ENCODE measurements around the gene NRBF2.
"Not testable (repeated sequence)": the region's sequence is repeated elsewhere in the genome, so short reads cannot be mapped to it uniquely, and the experiment has no call there.

The NRBF2 gene

GRCh38 chr10:63133821-63134557 is 861 bp downstream of the NRBF2 start:
- H3K36me3 Mint-ChIP-seq (ENCODE audit: low read depth), result peaks cover 5% of the 10 kb centered on the region
- H3K4me3 Mint-ChIP-seq, result peak overlapping the region; percentile 95
- H3K9me3 Mint-ChIP-seq, result no peaks in the 10 kb centered on the region
- peak overlapping the region; percentile 96 for H3K27ac Mint-ChIP-seq
- peaks cover 5% of the 10 kb centered on the region for H3K27me3 Mint-ChIP-seq (ENCODE audit: low read depth)
- H3K4me1 Mint-ChIP-seq (ENCODE audit: low read depth), result peaks cover 29% of the 10 kb centered on the region

- H3K27me3 Mint-ChIP-seq (ENCODE audit: low read depth), result no peaks in the 10 kb centered on the region
- peaks cover 5% of the 10 kb centered on the region for H3K36me3 Mint-ChIP-seq (ENCODE audit: low read depth)
- no peak overlapping the region for H3K4me3 Mint-ChIP-seq
- peaks cover 32% of the 10 kb centered on the region for H3K4me1 Mint-ChIP-seq (ENCODE audit: low read depth)
- no peaks in the 10 kb centered on the region for H3K9me3 Mint-ChIP-seq
- no peak overlapping the region for H3K27ac Mint-ChIP-seq
Observed at GRCh38 chr10:63137306-63137705, 4.2 kb downstream of the NRBF2 start.

GRCh38 chr10:63140077-63140476 is 6.9 kb downstream of the NRBF2 start:
- H3K27ac Mint-ChIP-seq, result no peak overlapping the region
- H3K27me3 Mint-ChIP-seq (ENCODE audit: low read depth), result no peaks in the 10 kb centered on the region
- H3K4me1 Mint-ChIP-seq (ENCODE audit: low read depth), result peaks cover 28% of the 10 kb centered on the region
- no peak overlapping the region for H3K4me3 Mint-ChIP-seq
- no peaks in the 10 kb centered on the region for H3K9me3 Mint-ChIP-seq
- H3K36me3 Mint-ChIP-seq (ENCODE audit: low read depth), result peaks cover 5% of the 10 kb centered on the region

DNA sequence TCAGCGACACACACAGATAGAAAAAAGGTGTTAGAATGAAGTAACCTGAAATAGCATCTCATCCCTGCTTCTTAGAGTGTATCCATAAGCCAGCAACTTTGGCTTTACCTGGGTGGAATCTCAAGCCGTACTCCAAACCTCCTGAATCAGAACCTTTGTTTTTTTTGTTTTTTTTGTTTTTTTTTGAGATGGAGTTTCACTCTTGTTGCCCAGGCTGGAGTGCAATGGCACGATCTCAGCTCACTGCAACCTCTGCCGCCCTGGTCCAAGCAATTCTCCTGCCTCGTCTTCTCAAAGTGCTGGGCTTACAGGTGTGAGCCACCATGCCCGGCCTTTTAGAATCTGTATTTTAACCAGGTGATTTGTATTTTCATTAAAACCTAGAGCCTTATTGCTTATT is 9.0 kb downstream of the NRBF2 start:
- Mint-ChIP-seq H3K36me3 (ENCODE audit: low read depth) (peaks cover 8% of the 10 kb centered on the region), H3K4me1 (ENCODE audit: low read depth) (peaks cover 26% of the 10 kb centered on the region), H3K27ac (no peak overlapping the region), H3K27me3 (ENCODE audit: low read depth) (no peaks in the 10 kb centered on the region), H3K9me3 (no peaks in the 10 kb centered on the region), H3K4me3 (no peak overlapping the region)

- Mint-ChIP-seq H3K27ac (no peak overlapping the region), H3K4me1 (ENCODE audit: low read depth) (peaks cover 22% of the 10 kb centered on the region), H3K36me3 (ENCODE audit: low read depth) (peaks cover 13% of the 10 kb centered on the region), H3K9me3 (no peaks in the 10 kb centered on the region), H3K27me3 (ENCODE audit: low read depth) (no peaks in the 10 kb centered on the region), H3K4me3 (no peak overlapping the region)
Observed at GRCh38 chr10:63143987-63144386, 10.9 kb downstream of the NRBF2 start.

- Mint-ChIP-seq H3K27ac (no peak overlapping the region), H3K36me3 (ENCODE audit: low read depth) (peaks cover 16% of the 10 kb centered on the region), H3K4me1 (ENCODE audit: low read depth) (peaks cover 20% of the 10 kb centered on the region), H3K27me3 (ENCODE audit: low read depth) (no peaks in the 10 kb centered on the region), H3K4me3 (no peak overlapping the region), H3K9me3 (no peaks in the 10 kb centered on the region)
Observed at GRCh38 chr10:63145782-63146181, 12.7 kb downstream of the NRBF2 start.

GRCh38 chr10:63146503-63146902 is 13.4 kb downstream of the NRBF2 start:
- Mint-ChIP-seq H3K36me3 (ENCODE audit: low read depth) (peaks cover 18% of the 10 kb centered on the region), H3K4me1 (ENCODE audit: low read depth) (peaks cover 20% of the 10 kb centered on the region), H3K27me3 (ENCODE audit: low read depth) (no peaks in the 10 kb centered on the region), H3K4me3 (no peak overlapping the region), H3K9me3 (no peaks in the 10 kb centered on the region), H3K27ac (no peak overlapping the region)

DNA sequence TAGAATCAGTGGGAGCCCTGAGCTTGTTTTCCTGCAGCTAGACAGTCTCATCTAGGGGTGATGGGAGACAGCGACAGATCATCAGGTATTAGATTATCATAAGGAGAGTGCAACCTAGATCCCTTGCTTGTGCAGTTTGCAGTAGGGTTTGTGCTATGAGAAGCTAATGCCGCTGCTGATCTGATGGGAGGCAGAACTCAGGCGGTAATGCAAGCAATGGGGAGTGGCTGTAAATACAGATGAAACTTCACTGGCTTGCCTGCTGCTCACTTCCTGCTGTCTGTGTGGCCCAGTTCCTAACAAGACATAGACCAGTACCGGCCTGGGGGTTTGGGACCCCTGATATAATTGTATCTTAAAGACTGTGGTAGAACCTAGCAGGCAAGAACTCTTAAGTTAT is 17.6 kb downstream of the NRBF2 start:
- no peak overlapping the region for H3K27ac Mint-ChIP-seq
- no peaks in the 10 kb centered on the region for H3K9me3 Mint-ChIP-seq
- H3K4me1 Mint-ChIP-seq (ENCODE audit: low read depth), result peaks cover 14% of the 10 kb centered on the region
- H3K27me3 Mint-ChIP-seq (ENCODE audit: low read depth), result no peaks in the 10 kb centered on the region
- no peak overlapping the region for H3K4me3 Mint-ChIP-seq
- peaks cover 40% of the 10 kb centered on the region for H3K36me3 Mint-ChIP-seq (ENCODE audit: low read depth)

DNA sequence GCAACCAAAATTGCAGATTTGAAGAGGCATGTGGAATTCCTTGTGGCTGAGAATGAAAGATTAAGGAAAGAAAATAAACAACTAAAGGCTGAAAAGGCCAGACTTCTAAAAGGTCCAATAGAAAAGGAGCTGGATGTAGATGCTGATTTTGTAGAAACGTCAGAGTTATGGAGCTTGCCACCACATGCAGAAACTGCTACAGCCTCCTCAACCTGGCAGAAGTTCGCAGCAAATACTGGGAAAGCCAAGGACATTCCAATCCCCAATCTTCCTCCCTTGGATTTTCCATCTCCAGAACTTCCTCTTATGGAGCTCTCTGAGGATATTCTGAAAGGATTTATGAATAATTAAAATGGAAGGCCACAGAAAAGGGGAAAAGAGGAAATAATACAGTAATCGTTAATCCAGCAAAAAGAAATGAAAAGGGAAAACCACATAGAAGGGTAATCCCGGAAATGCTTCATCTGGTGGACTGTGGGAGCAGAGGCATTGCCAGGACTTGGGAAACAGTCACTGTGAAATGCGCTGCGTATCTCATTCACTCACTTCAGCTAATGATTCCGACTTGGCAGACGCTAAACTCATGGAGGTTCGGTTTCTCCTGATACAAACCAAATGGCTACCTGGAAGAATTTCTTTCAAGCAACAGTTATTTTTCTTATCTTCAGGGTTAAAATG is 20.9 kb downstream of the NRBF2 start:
- H3K27ac Mint-ChIP-seq; H3K9me3 Mint-ChIP-seq; H3K4me3 Mint-ChIP-seq; H3K27me3 Mint-ChIP-seq (ENCODE audit: low read depth): not testable (repeated sequence)
- H3K36me3 Mint-ChIP-seq (ENCODE audit: low read depth), result peaks cover 28% of the 10 kb centered on the region
- H3K4me1 Mint-ChIP-seq (ENCODE audit: low read depth), result peaks cover 13% of the 10 kb centered on the region

DNA sequence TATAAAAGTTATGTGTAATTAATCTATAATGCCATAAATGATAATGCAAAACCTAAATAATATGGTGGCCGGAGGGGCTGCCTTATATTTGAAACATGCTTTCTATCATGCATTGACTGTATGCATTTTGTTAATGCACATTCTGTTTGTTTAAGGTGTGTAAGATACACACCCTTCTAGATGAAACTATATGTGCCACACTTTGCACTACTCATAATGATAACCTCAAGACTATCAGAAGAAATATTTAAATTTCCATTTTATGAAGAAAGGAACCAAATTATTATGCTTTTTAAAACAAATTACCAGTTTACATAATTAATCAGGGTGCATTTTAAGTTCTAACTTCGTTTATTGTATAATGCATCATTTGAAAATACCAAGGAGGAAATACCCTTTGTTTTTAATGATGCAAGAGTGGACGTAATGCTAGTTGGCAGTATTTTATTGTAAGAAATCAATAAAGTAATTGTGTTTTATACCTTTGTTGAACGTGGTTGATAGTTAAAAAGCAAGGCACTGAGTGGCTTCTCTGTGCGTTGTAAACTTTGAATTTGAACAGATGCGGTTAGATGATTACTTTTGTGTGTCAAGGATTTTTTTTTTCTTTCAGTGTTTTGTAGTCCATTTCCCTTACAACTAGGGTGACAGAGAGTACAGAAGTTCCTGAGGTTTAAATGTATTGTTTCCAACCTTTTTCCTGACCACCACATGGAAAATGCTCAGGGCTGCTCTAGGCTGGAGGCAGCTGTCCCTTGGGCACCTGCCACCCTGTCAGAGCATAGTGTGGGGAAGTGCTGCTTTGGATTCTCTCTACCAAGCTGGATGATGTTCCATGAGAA is 21.6 kb downstream of the NRBF2 start:
- peaks cover 12% of the 10 kb centered on the region for H3K4me1 Mint-ChIP-seq (ENCODE audit: low read depth)
- H3K27ac Mint-ChIP-seq, result no peak overlapping the region
- peaks cover 25% of the 10 kb centered on the region for H3K36me3 Mint-ChIP-seq (ENCODE audit: low read depth)
- H3K9me3 Mint-ChIP-seq, result no peaks in the 10 kb centered on the region
- H3K4me3 Mint-ChIP-seq, result no peak overlapping the region
- H3K27me3 Mint-ChIP-seq (ENCODE audit: low read depth), result no peaks in the 10 kb centered on the region

- no peak overlapping the region for H3K4me3 Mint-ChIP-seq
- H3K4me1 Mint-ChIP-seq (ENCODE audit: low read depth), result peaks cover 12% of the 10 kb centered on the region
- H3K27ac Mint-ChIP-seq, result no peak overlapping the region
- H3K36me3 Mint-ChIP-seq (ENCODE audit: low read depth), result peaks cover 25% of the 10 kb centered on the region
- H3K9me3 Mint-ChIP-seq, result no peaks in the 10 kb centered on the region
- H3K27me3 Mint-ChIP-seq (ENCODE audit: low read depth), result no peaks in the 10 kb centered on the region
Observed at GRCh38 chr10:63155388-63156020, 22.4 kb downstream of the NRBF2 start.

- Mint-ChIP-seq H3K27me3 (ENCODE audit: low read depth) (no peaks in the 10 kb centered on the region), H3K4me3 (no peak overlapping the region), H3K9me3 (no peaks in the 10 kb centered on the region), H3K27ac (no peak overlapping the region), H3K36me3 (ENCODE audit: low read depth) (peaks cover 23% of the 10 kb centered on the region), H3K4me1 (ENCODE audit: low read depth) (peaks cover 12% of the 10 kb centered on the region)
Observed at GRCh38 chr10:63156236-63156635, 23.1 kb downstream of the NRBF2 start.

GRCh38 chr10:63157845-63158624 is 24.9 kb downstream of the NRBF2 start:
- no peaks in the 10 kb centered on the region for H3K9me3 Mint-ChIP-seq
- peaks cover 18% of the 10 kb centered on the region for H3K36me3 Mint-ChIP-seq (ENCODE audit: low read depth)
- no peaks in the 10 kb centered on the region for H3K27me3 Mint-ChIP-seq (ENCODE audit: low read depth)
- peaks cover 16% of the 10 kb centered on the region for H3K4me1 Mint-ChIP-seq (ENCODE audit: low read depth)
- no peak overlapping the region for H3K4me3 Mint-ChIP-seq
- no peak overlapping the region for H3K27ac Mint-ChIP-seq

GRCh38 chr10:63161592-63161991 is 28.5 kb downstream of the NRBF2 start:
- peaks cover 15% of the 10 kb centered on the region for H3K4me1 Mint-ChIP-seq (ENCODE audit: low read depth)
- peaks cover 3% of the 10 kb centered on the region for H3K36me3 Mint-ChIP-seq (ENCODE audit: low read depth)
- no peak overlapping the region for H3K27ac Mint-ChIP-seq
- no peak overlapping the region for H3K4me3 Mint-ChIP-seq
- no peaks in the 10 kb centered on the region for H3K27me3 Mint-ChIP-seq (ENCODE audit: low read depth)
- H3K9me3 Mint-ChIP-seq, result no peaks in the 10 kb centered on the region

Measured in T-helper 1 cell treated with Interleukin-12 subunit alpha and Interleukin-12 subunit beta and Interleukin-4 antibody, amounts not matched to agents 30 μg/mL and 1 μg/mL, for 36 hours (primary cell).